HepG2 (cell line): ENCODE results near the gene KCNJ5. TPM values are rescaled to one million over a fixed set of nuclear protein-coding genes. Genes with fewer than 3 reads are reported as not detected.

Source experiments
- ATAC-seq: fragments of 200-7000 bp; cut with Tn5 transposase; 3 replicates; pipeline ENCODE4 v1.9.1; 2020; ENCODE audit warnings: mild to moderate bottlenecking, moderate library complexity
- BruUV-seq: library from RNA; stranded (reverse); fragments of 400-500 nt; replicated peaks from 2 replicates; lab custom pipeline; 2021; lab: Mats Ljungman, UMichigan
- CTCF ChIA-PET: fragments of 300-600 bp; formaldehyde crosslinking; extraction: SDS; loops from one replicate; lab custom pipeline; 2021; ENCODE audit warnings: low total read pairs, inconsistent platforms, low intra/inter-chr PET ratio; lab: Yijun Ruan, JAX
- POLR2A ChIA-PET: fragments of 350-600 bp; sonication (Branson Sonifier 250); formaldehyde crosslinking; loops from one replicate; lab custom pipeline; 2020; ENCODE audit warnings: antibody characterized with exemption, inconsistent platforms; lab: Yijun Ruan, JAX
- DNase-seq: peaks from one replicate; pipeline ENCODE4 v3.0.0-alpha.2; 2015; ENCODE audit warnings: low spot score
- FAIRE-seq: peaks from 3 replicates; lab custom pipeline; 2011; peaks lifted over from hg19 to GRCh38; lab: Jason Lieb, UNC
- H2AFZ ChIP-seq: one replicate; pipeline ENCODE4 v1.6.1; 2011; ENCODE audit warnings: low read length, inconsistent platforms
- H3K27ac ChIP-seq: fragments of 300-600 bp; 3 replicates; pipeline ENCODE4 v1.8.0; 2011; ENCODE audit warnings: mixed run types, mild to moderate bottlenecking, mixed read lengths, low read length, inconsistent platforms; ENCODE audit not compliant: insufficient read depth; ENCODE audit errors: extremely low read length
- H3K27me3 ChIP-seq, 2 experiments: fragments of 200-600 bp in 1 of 2; 2 replicates in 1 of 2; 3 replicates in 1 of 2; pipeline versions ENCODE4 v1.6.0 to v1.8.0; 2011; ENCODE audit warnings: low read length in 2 of 2, mild to moderate bottlenecking in 2 of 2, moderate library complexity in 2 of 2, inconsistent platforms in 1 of 2; ENCODE audit not compliant: insufficient read depth in 2 of 2, control insufficient read depth in 1 of 2
- H3K36me3 ChIP-seq, 2 experiments: fragments of 200-600 bp in 1 of 2; replicated peaks in 1 of 2; 2 replicates in 1 of 2; 3 replicates in 1 of 2; pipeline versions ENCODE4 v1.5.1 to v1.8.0; 2011; ENCODE audit warnings: low read length in 2 of 2, inconsistent platforms in 1 of 2; ENCODE audit not compliant: insufficient read depth in 2 of 2, control insufficient read depth in 1 of 2
- H3K4me1 ChIP-seq: 2 replicates; pipeline ENCODE4 v1.5.1; 2012; ENCODE audit warnings: low read length, inconsistent platforms; ENCODE audit not compliant: insufficient read depth
- H3K4me2 ChIP-seq: 2 replicates; pipeline ENCODE4 v1.6.0; 2011; ENCODE audit warnings: low read depth, low read length, inconsistent platforms
- H3K4me3 ChIP-seq, 3 experiments: fragments of 200-600 bp in 1 of 3; sonication (generic), shearing (Covaris generic) in 1 of 3; replicated peaks in 1 of 3; 2 replicates each; pipeline ENCODE4 v1.5.1; 2011 to 2016; ENCODE audit warnings: low read length in 3 of 3, inconsistent platforms in 2 of 3, low read depth in 2 of 3, mild to moderate bottlenecking in 2 of 3, control low read depth in 1 of 3, mixed read lengths in 1 of 3; ENCODE audit not compliant: insufficient read depth in 1 of 3
- H3K79me2 ChIP-seq: one replicate; pipeline ENCODE4 v1.6.1; 2011; ENCODE audit warnings: low read length, inconsistent platforms; ENCODE audit not compliant: insufficient read depth
- H3K9ac ChIP-seq: 2 replicates; pipeline ENCODE4 v1.6.0; 2011; ENCODE audit warnings: mild to moderate bottlenecking, low read depth, low read length, inconsistent platforms; ENCODE audit not compliant: insufficient read depth
- H3K9me3 ChIP-seq: 2 replicates; pipeline ENCODE4 v1.5.1; 2012; ENCODE audit warnings: mild to moderate bottlenecking, low read length
- H4K20me1 ChIP-seq: 2 replicates; pipeline ENCODE4 v1.6.0; 2011; ENCODE audit warnings: inconsistent platforms, mild to moderate bottlenecking, low read length, moderate library complexity; ENCODE audit not compliant: insufficient read depth
- AHR ChIP-seq: IDR thresholded peaks from 2 replicates; pipeline ENCODE4 v1.6.1; 2018; ENCODE audit warnings: missing genetic modification reagents, missing compliant biosample characterization
- BHLHE40 ChIP-seq: IDR thresholded peaks from 2 replicates; pipeline ENCODE4 v1.6.1; 2011; ENCODE audit warnings: low read length, improper control_type of control experiment
- DDIT3 ChIP-seq: sonication (generic); formaldehyde crosslinking; IDR thresholded peaks from 2 replicates; pipeline ENCODE4 v1.4.0; 2020; ENCODE audit warnings: mild to moderate bottlenecking, missing genetic modification reagents
- DRAP1 ChIP-seq: IDR thresholded peaks from 2 replicates; pipeline ENCODE4 v1.6.1; 2016; ENCODE audit warnings: missing genetic modification reagents, missing compliant biosample characterization
- GMEB2 ChIP-seq: IDR thresholded peaks from 2 replicates; pipeline ENCODE4 v1.6.1; 2016; ENCODE audit warnings: missing biosample characterization, missing genetic modification reagents, low read depth
- GPBP1L1 ChIP-seq: sonication (generic); formaldehyde crosslinking; IDR thresholded peaks from 2 replicates; pipeline ENCODE4 v1.5.0; 2020; ENCODE audit warnings: mild to moderate bottlenecking, missing genetic modification reagents
- KDM1A ChIP-seq: IDR thresholded peaks from 2 replicates; pipeline ENCODE4 v1.6.1; 2016; ENCODE audit warnings: missing compliant biosample characterization
- KDM3A ChIP-seq: IDR thresholded peaks from 2 replicates; pipeline ENCODE4 v1.6.1; 2018; ENCODE audit warnings: low read depth, missing compliant biosample characterization
- KLF9 ChIP-seq: IDR thresholded peaks from 2 replicates; pipeline ENCODE4 v1.6.1; 2016; ENCODE audit warnings: low read depth
- PCBP1 ChIP-seq: fragments of 200-400 bp; formaldehyde crosslinking; IDR thresholded peaks from 2 replicates; pipeline ENCODE4 v1.6.1; 2017; ENCODE audit warnings: mild to moderate bottlenecking, low read depth, low read length, borderline replicate concordance
- REST ChIP-seq, 2 experiments: IDR thresholded peaks; 2 replicates each; pipeline ENCODE4 v1.6.1; 2011 to 2012; ENCODE audit warnings: low read length in 2 of 2, borderline replicate concordance in 1 of 2, low read depth in 1 of 2, mild to moderate bottlenecking in 1 of 2, moderate library complexity in 1 of 2
- SAFB2 ChIP-seq: sonication (generic); formaldehyde crosslinking; IDR thresholded peaks from 2 replicates; pipeline ENCODE4 v1.5.1; 2020; ENCODE audit warnings: missing genetic modification reagents, low read depth, mild to moderate bottlenecking, borderline replicate concordance
- SATB2 ChIP-seq: sonication (generic); formaldehyde crosslinking; IDR thresholded peaks from 2 replicates; pipeline ENCODE4 v1.5.0; 2020; ENCODE audit warnings: missing genetic modification reagents
- SUZ12 ChIP-seq: fragments of 150-350 bp; IDR thresholded peaks from 2 replicates; pipeline ENCODE4 v1.6.1; 2014; ENCODE audit warnings: low read depth, low read length
- ZFP90 ChIP-seq: sonication (generic); formaldehyde crosslinking; IDR thresholded peaks from 2 replicates; pipeline ENCODE4 v1.8.0; 2022; ENCODE audit warnings: missing genetic modification reagents, mild to moderate bottlenecking, inconsistent platforms, borderline replicate concordance
- ZNF740 ChIP-seq: sonication (generic); formaldehyde crosslinking; IDR thresholded peaks from 2 replicates; pipeline ENCODE4 v1.4.0; 2020; ENCODE audit warnings: missing genetic modification reagents
- ZSCAN29 ChIP-seq: sonication (generic); formaldehyde crosslinking; conservative IDR thresholded peaks from 2 replicates; pipeline ENCODE4 v1.4.0; 2020; ENCODE audit warnings: mild to moderate bottlenecking, missing genetic modification reagents
- WGBS: methylation state at CpG from one replicate; pipeline ENCODE4 v1.1.6; 2017; ENCODE audit warnings: low lambda C conversion rate; 5-methylcytosine and 5-hydroxymethylcytosine counted together
- in situ Hi-C: cut with HindIII; loops from 2 replicates; pipeline ENCODE4 v1.10.0; 2017; ENCODE audit warnings: low pct_unique_long_range_greater_than_20kb; ENCODE audit not compliant: extremely low pct_ligation_motif_present
- intact Hi-C: fragments of 100-400 bp; cut with micrococcal nuclease; formaldehyde crosslinking; loops from one replicate; pipeline ENCODE4 v1.10.0; 2022; ENCODE audit not compliant: unreplicated experiment
- polyA plus RNA-seq, 8 experiments: library from polyadenylated mRNA; depleted of rRNA in 3 of 8; stranded (reverse) in 7 of 8; unstranded in 1 of 8; fragments of >200 nt; fragmentation: Illumina TruSeq in 4 of 8; extraction: Trizol in 4 of 8; gene quantifications; 2 replicates each; pipeline versions ENCODE4 v1.2.1 to v1.2.3, GENCODE V29; 2011 to 2016; ENCODE audit warnings: low read depth in 4 of 8, missing spikeins in 1 of 8, mixed read lengths in 1 of 8; ENCODE audit not compliant: insufficient read depth in 1 of 8
- total RNA-seq, 5 experiments: library from RNA; depleted of rRNA; stranded (reverse); fragments of >200 nt; fragmentation: Illumina TruSeq; extraction: Trizol; gene quantifications; 2 replicates each; pipeline ENCODE4 v1.2.3, GENCODE V29; 2016; ENCODE audit warnings: low read depth in 1 of 5

Gene KCNJ5
- total and polyA plus RNA-seq, 2 of the 13 experiments (the other 11 are each of a cell fraction or from before 2014, with no cell fraction given) = not detected

- TF ChIP-seq GPBP1L1 (CRISPR knock-in tag) (no peak), DRAP1 (CRISPR knock-in tag) (no peak), PCBP1 (no peak), SATB2 (CRISPR knock-in tag) (no peak), SUZ12 (no peak), SAFB2 (no peak), ZFP90 (no peak)
Measured at GRCh38 chr11:128933481-128934178, 42.5 kb downstream of the KCNJ5 start (continued).

- BruUV-seq = no TSS peak
- WGBS = 32% methylated on average over 6 of the region's 7 CpGs
- FAIRE-seq = no peak
- no peak overlapping the region for H2AFZ ChIP-seq
- no peaks in the 10 kb centered on the region for H4K20me1 ChIP-seq
- ATAC-seq = no peak
- H3K4me2 ChIP-seq = no peak overlapping the region
- H3K36me3 ChIP-seq = no peaks in the 10 kb centered on the region
- H3K27me3 ChIP-seq = peaks cover 7 to 37% of the 10 kb centered on the region in 2 experiments; a peak in 3 of 5 replicates
- H3K27ac ChIP-seq = no peak overlapping the region
- no peaks in the 10 kb centered on the region for H3K4me1 ChIP-seq
- CTCF ChIA-PET = no interaction called here
- POLR2A ChIA-PET = no interaction called here
- intact Hi-C loops (no loop called here), in situ Hi-C loops (no loop called here)
- no peak overlapping the region for H3K9ac ChIP-seq
- no peak overlapping the region for H3K4me3 ChIP-seq
- no peaks in the 10 kb centered on the region for H3K9me3 ChIP-seq
- no peak for DNase-seq
- no peaks in the 10 kb centered on the region for H3K79me2 ChIP-seq
- no peak for TF ChIP-seq ZSCAN29 (CRISPR knock-in tag)
- no peak for TF ChIP-seq KDM1A (CRISPR knock-in tag)
- no peak for TF ChIP-seq ZNF740 (CRISPR knock-in tag)
- TF ChIP-seq REST (IDR thresholded peaks at IDR 0.05; ENCODE audit: borderline replicate concordance in 1 of 2, low read depth in 1 of 2, low read length in 2 of 2) = no peak
- no peak for TF ChIP-seq AHR (CRISPR knock-in tag)
- TF ChIP-seq BHLHE40 = no peak
- TF ChIP-seq KDM3A (CRISPR knock-in tag) = no peak
- no peak for TF ChIP-seq GMEB2 (CRISPR knock-in tag)
- TF ChIP-seq KLF9 (CRISPR knock-in tag) = no peak
- no peak for TF ChIP-seq DDIT3 (CRISPR knock-in tag)
Measured at GRCh38 chr11:128934351-128934750, 43.2 kb downstream of the KCNJ5 start.
